Caco-2 (cell line): ENCODE data around the gene GABRG3. TPM values are rescaled to one million over a fixed set of nuclear protein-coding genes. Genes with fewer than 3 reads are reported as not detected.

Experiments used
- BruUV-seq: library from RNA; stranded (reverse); fragments of 400-500 nt; replicated peaks from 2 replicates; lab custom pipeline; 2021; lab: Mats Ljungman, UMichigan
- CTCF ChIA-PET: fragments of 300-600 bp; sonication (Branson Sonifier 250); formaldehyde crosslinking; loops from one replicate; lab custom pipeline; 2022; ENCODE audit warnings: antibody characterized with exemption; lab: Charles Lee
- POLR2A ChIA-PET: fragments of 300-600 bp; sonication (Branson Sonifier 250); formaldehyde crosslinking; loops from one replicate; lab custom pipeline; 2022; ENCODE audit warnings: antibody characterized with exemption; lab: Charles Lee
- DNase-seq, 2 experiments: peaks; one replicate each; pipeline versions ENCODE4 v3.0.0 to v3.0.0-alpha.2; 2020 to 2022
- H3K27me3 ChIP-seq: replicated peaks from 2 replicates; pipeline ENCODE4 v1.6.0; 2011; ENCODE audit warnings: low read length; ENCODE audit not compliant: control insufficient read depth, insufficient read depth
- H3K36me3 ChIP-seq: 2 replicates; pipeline ENCODE4 v1.5.1; 2011; ENCODE audit warnings: low read length; ENCODE audit not compliant: control insufficient read depth, insufficient read depth
- H3K4me1 ChIP-seq: fragments of 250-450 bp; sonication (Bioruptor Pico); 2 replicates; pipeline ENCODE4 v1.5.1; 2020; ENCODE audit warnings: mild to moderate bottlenecking
- H3K4me3 ChIP-seq: 2 replicates; pipeline ENCODE4 v1.5.1; 2011; ENCODE audit warnings: low read depth, mild to moderate bottlenecking, control low read depth, low read length
- H3K9me3 ChIP-seq: fragments of 250-450 bp; sonication (Bioruptor Pico); 2 replicates; pipeline ENCODE4 v1.5.1; 2020; ENCODE audit warnings: mild to moderate bottlenecking, moderate library complexity
- H3K27ac Mint-ChIP-seq: one replicate; pipeline ENCODE4 v1.8.0; 2022; ENCODE audit warnings: mixed read lengths; ENCODE audit not compliant: unreplicated experiment
- H3K27me3 Mint-ChIP-seq: one replicate; pipeline ENCODE4 v1.8.0; 2022; ENCODE audit warnings: mixed read lengths; ENCODE audit not compliant: insufficient read depth, unreplicated experiment
- H3K36me3 Mint-ChIP-seq: one replicate; pipeline ENCODE4 v1.8.0; 2022; ENCODE audit warnings: mild to moderate bottlenecking, mixed read lengths; ENCODE audit not compliant: insufficient read depth, unreplicated experiment
- H3K4me1 Mint-ChIP-seq: one replicate; pipeline ENCODE4 v1.8.0; 2022; ENCODE audit warnings: low read depth, mixed read lengths; ENCODE audit not compliant: unreplicated experiment
- H3K4me3 Mint-ChIP-seq: one replicate; pipeline ENCODE4 v1.8.0; 2022; ENCODE audit warnings: mild to moderate bottlenecking, moderate library complexity, mixed read lengths; ENCODE audit not compliant: unreplicated experiment
- H3K9me3 Mint-ChIP-seq: one replicate; pipeline ENCODE4 v1.8.0; 2022; ENCODE audit warnings: mixed read lengths; ENCODE audit not compliant: unreplicated experiment
- CTCF ChIP-seq, 2 experiments: fragments of 200-600 bp in 1 of 2; IDR thresholded peaks; 1 replicate in 1 of 2; 2 replicates in 1 of 2; pipeline versions ENCODE4 v1.5.1 to v1.8.0; 2011 to 2022; ENCODE audit warnings: antibody characterized with exemption in 1 of 2, control low read depth in 1 of 2, inconsistent platforms in 1 of 2, low read depth in 1 of 2, low read length in 1 of 2, mild to moderate bottlenecking in 1 of 2, moderate library complexity in 1 of 2; ENCODE audit not compliant: insufficient read depth in 1 of 2, severe bottlenecking in 1 of 2, unreplicated experiment in 1 of 2
- intact Hi-C: fragments of 100-400 bp; cut with micrococcal nuclease; formaldehyde crosslinking; loops from one replicate; pipeline ENCODE4 v1.10.0; 2022; ENCODE audit not compliant: unreplicated experiment
- total RNA-seq: library from RNA; stranded (reverse); gene quantifications from 2 replicates; pipeline ENCODE4 v1.2.3, GENCODE V29; 2022

The GABRG3 gene
- total RNA-seq, 1 experiment from 2014 or later = not detected

- no peaks in the 10 kb centered on the region for H3K36me3 ChIP-seq
- H3K4me1 ChIP-seq = no peaks in the 10 kb centered on the region
- CTCF ChIA-PET = no interaction called here
- no peak for DNase-seq
- no peaks in the 10 kb centered on the region for H3K9me3 ChIP-seq
- H3K27me3 ChIP-seq = no peaks in the 10 kb centered on the region
- Mint-ChIP-seq H3K4me3 (no peak overlapping the region), H3K27me3 (peaks cover 6% of the 10 kb centered on the region), H3K27ac (no peak overlapping the region), H3K4me1 (no peaks in the 10 kb centered on the region), H3K9me3 (no peaks in the 10 kb centered on the region), H3K36me3 (no peaks in the 10 kb centered on the region)
- BruUV-seq = no TSS peak
- intact Hi-C loops = no loop called here
- POLR2A ChIA-PET = no interaction called here
- no peak overlapping the region for H3K4me3 ChIP-seq
- no peak for TF ChIP-seq CTCF (IDR thresholded peaks at IDR 0.05; ENCODE audit: insufficient read depth in 1 of 2, low read depth in 1 of 2, low read length in 1 of 2, severe bottlenecking in 1 of 2, unreplicated experiment in 1 of 2)
These were observed 87.1 kb downstream of the GABRG3 start for GRCh38 chr15:27057904-27058645.

- H3K27me3 ChIP-seq = no peaks in the 10 kb centered on the region
- no peaks in the 10 kb centered on the region for H3K36me3 ChIP-seq
- H3K4me1 ChIP-seq = no peaks in the 10 kb centered on the region
- intact Hi-C loops = loop anchor here (1.0 kb wide), 1 partner anchor 299 kb away; no protein-coding TSS in a partner anchor
- BruUV-seq = no TSS peak
- H3K4me1 Mint-ChIP-seq = no peaks in the 10 kb centered on the region
- no peak overlapping the region for H3K4me3 ChIP-seq
- H3K36me3 Mint-ChIP-seq = no peaks in the 10 kb centered on the region
- CTCF ChIA-PET = no interaction called here
- no peak for TF ChIP-seq CTCF (IDR thresholded peaks at IDR 0.05; ENCODE audit: insufficient read depth in 1 of 2, low read depth in 1 of 2, low read length in 1 of 2, severe bottlenecking in 1 of 2, unreplicated experiment in 1 of 2)
- H3K9me3 Mint-ChIP-seq = no peaks in the 10 kb centered on the region
- no peak for DNase-seq
- no peak overlapping the region for H3K27ac Mint-ChIP-seq
- POLR2A ChIA-PET = no interaction called here
- peaks cover 2% of the 10 kb centered on the region for H3K27me3 Mint-ChIP-seq
- no peak overlapping the region for H3K4me3 Mint-ChIP-seq
- no peaks in the 10 kb centered on the region for H3K9me3 ChIP-seq
These were observed 88.0 kb downstream of the GABRG3 start for GRCh38 chr15:27058939-27059338.

GRCh38 chr15:27059610-27060202, 88.7 kb downstream of the GABRG3 start:
- Mint-ChIP-seq H3K4me1 (no peaks in the 10 kb centered on the region), H3K9me3 (no peaks in the 10 kb centered on the region), H3K27ac (no peak overlapping the region), H3K27me3 (peaks cover 2% of the 10 kb centered on the region), H3K4me3 (no peak overlapping the region), H3K36me3 (no peaks in the 10 kb centered on the region)
- H3K4me1 ChIP-seq = no peaks in the 10 kb centered on the region
- H3K36me3 ChIP-seq = no peaks in the 10 kb centered on the region
- no peaks in the 10 kb centered on the region for H3K27me3 ChIP-seq
- POLR2A ChIA-PET = no interaction called here
- H3K4me3 ChIP-seq = no peak overlapping the region
- CTCF ChIA-PET = interaction anchor here (0.6 to 1.0 kb wide), 2 partner anchors 9 to 11 kb away, joined by 4 to 6 read pairs; no protein-coding TSS in a partner anchor
- peak; percentile 44 to 65 for TF ChIP-seq CTCF (IDR thresholded peaks at IDR 0.05; ENCODE audit: insufficient read depth in 1 of 2, low read depth in 1 of 2, low read length in 1 of 2, severe bottlenecking in 1 of 2, unreplicated experiment in 1 of 2)
- BruUV-seq = no TSS peak
- peak; percentile 57 to 74 for DNase-seq
- no peaks in the 10 kb centered on the region for H3K9me3 ChIP-seq
- intact Hi-C loops = loop anchor here (1.0 kb wide), 1 partner anchor 299 kb away; no protein-coding TSS in a partner anchor
